Lower leg skin (tissue), 3 donors: ENCODE data around the gene SLC6A3.

Experiments used
- POLR2A ChIP-seq, 2 donors: fragments of 450-650 bp; IDR thresholded peaks; one replicate each; pipeline ENCODE4 v1.6.1; 2016 to 2017; ENCODE audit warnings: antibody characterized with exemption in 2 of 2, mild to moderate bottlenecking in 1 of 2, moderate library complexity in 1 of 2
- TF ChIP-seq, protein P1 (sequence below), 3 donors: fragments of 450-650 bp; IDR thresholded peaks; one replicate each; pipeline ENCODE4 v1.5.1; 2016; ENCODE audit warnings: antibody characterized with exemption in 3 of 3, mild to moderate bottlenecking in 3 of 3, moderate library complexity in 2 of 3

DNA sequence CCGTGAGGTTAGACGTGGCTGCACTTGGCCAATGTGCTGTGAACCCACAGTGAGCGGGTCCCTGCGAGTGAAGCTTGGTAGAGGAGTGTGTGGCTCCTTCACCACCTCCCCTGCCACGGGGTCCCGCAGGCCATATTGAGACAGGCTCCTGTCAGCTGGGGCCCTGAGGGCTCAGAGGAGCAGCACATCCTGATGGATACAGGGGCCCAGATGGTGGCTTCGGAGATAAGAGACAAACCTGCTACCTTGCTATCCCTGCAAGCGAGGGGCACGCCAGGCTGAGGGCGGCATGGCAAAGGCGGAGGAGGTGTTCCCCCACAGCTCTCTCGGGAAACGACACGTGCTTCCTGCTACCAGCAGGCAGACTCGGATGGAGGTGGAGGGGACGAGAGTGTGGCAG lies 33.1 kb downstream of the SLC6A3 start:
- TF ChIP-seq, protein P1, sequence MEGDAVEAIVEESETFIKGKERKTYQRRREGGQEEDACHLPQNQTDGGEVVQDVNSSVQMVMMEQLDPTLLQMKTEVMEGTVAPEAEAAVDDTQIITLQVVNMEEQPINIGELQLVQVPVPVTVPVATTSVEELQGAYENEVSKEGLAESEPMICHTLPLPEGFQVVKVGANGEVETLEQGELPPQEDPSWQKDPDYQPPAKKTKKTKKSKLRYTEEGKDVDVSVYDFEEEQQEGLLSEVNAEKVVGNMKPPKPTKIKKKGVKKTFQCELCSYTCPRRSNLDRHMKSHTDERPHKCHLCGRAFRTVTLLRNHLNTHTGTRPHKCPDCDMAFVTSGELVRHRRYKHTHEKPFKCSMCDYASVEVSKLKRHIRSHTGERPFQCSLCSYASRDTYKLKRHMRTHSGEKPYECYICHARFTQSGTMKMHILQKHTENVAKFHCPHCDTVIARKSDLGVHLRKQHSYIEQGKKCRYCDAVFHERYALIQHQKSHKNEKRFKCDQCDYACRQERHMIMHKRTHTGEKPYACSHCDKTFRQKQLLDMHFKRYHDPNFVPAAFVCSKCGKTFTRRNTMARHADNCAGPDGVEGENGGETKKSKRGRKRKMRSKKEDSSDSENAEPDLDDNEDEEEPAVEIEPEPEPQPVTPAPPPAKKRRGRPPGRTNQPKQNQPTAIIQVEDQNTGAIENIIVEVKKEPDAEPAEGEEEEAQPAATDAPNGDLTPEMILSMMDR (IDR thresholded peaks at IDR 0.05): no peak
- no peak for TF ChIP-seq POLR2A (IDR thresholded peaks at IDR 0.05)
